Measurements from ENCODE around the gene NUDT3. TPM values are rescaled to one million over a fixed set of nuclear protein-coding genes. Genes with fewer than 3 reads are reported as not detected.

NUDT3 gene
- total and polyA plus RNA-seq, 4 donors = 3.2 to 20.2 (median 9.5) TPM

DNA sequence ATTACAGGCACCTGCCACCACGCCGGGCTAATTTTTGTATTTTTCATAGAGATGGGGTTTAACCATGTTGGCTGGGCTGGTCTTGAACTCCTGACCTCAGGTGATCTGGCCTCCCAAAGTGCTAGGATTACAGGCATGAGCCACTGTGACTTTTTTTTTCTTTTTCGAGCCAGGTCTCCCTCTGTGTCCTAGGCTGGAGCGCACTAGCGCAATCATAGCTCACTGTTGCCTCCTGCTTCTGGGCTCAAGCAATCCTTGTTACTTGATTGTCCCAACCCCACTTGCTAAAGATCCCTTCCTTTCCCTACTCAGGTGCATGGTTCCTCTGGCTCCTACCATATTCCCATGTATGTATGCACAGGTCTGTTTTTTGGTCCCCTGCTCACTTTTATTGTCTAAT, 116.3 kb downstream of the NUDT3 start:
- TF ChIP-seq ATF3 (IDR thresholded peaks at IDR 0.05) (no peak), JUND (IDR thresholded peaks at IDR 0.05) (no peak), TAF1 (conservative IDR thresholded peaks at IDR 0.05) (no peak)
- Histone ChIP-seq H3K9ac (ENCODE audit: low read depth in 1 of 2, low read length in 2 of 2) (no peak overlapping the region), H3K9me3 (ENCODE audit: control insufficient read depth in 4 of 4, low read length in 3 of 4) (no peaks in the 10 kb centered on the region), H3K36me3 (ENCODE audit: control insufficient read depth in 4 of 4, insufficient read depth in 3 of 4, low read depth in 1 of 4, low read length in 3 of 4) (peaks cover 0 to 7% (median 0%) of the 10 kb centered on the region in 4 donors), H3K4me1 (ENCODE audit: control insufficient read depth in 4 of 4, insufficient read depth in 4 of 4, low read length in 3 of 4) (peaks cover 4 to 11% (median 7%) of the 10 kb centered on the region in 4 donors), H3K4me3 (ENCODE audit: low read depth in 1 of 3, low read length in 3 of 3) (no peak overlapping the region), H3K27me3 (ENCODE audit: control insufficient read depth in 4 of 4, insufficient read depth in 4 of 4, low read length in 3 of 4) (no peaks in the 10 kb centered on the region), H3K27ac (ENCODE audit: low read depth in 1 of 2, low read length in 2 of 2) (no peak overlapping the region)
- DNase-seq (ENCODE audit: low spot score) = no peak
- WGBS = 96% methylated on average over 5 of the region's 5 CpGs

GRCh38 chr6:34275128-34275804, 117.2 kb downstream of the NUDT3 start:
- H3K4me3 ChIP-seq (ENCODE audit: low read depth in 1 of 3, low read length in 3 of 3) = no peak overlapping the region
- H3K27me3 ChIP-seq (ENCODE audit: control insufficient read depth in 4 of 4, insufficient read depth in 4 of 4, low read length in 3 of 4) = no peaks in the 10 kb centered on the region
- DNase-seq (ENCODE audit: low spot score) = no peak
- WGBS = 96% methylated on average over 3 of the region's 3 CpGs
- peaks cover 4 to 11% (median 7%) of the 10 kb centered on the region in 4 donors for H3K4me1 ChIP-seq (ENCODE audit: control insufficient read depth in 4 of 4, insufficient read depth in 4 of 4, low read length in 3 of 4)
- H3K9me3 ChIP-seq (ENCODE audit: control insufficient read depth in 4 of 4, low read length in 3 of 4) = no peaks in the 10 kb centered on the region
- no peak for TF ChIP-seq SP1 (IDR thresholded peaks at IDR 0.05)
- TF ChIP-seq FOXA1 (IDR thresholded peaks at IDR 0.05) = no peak
- TF ChIP-seq, protein P1, sequence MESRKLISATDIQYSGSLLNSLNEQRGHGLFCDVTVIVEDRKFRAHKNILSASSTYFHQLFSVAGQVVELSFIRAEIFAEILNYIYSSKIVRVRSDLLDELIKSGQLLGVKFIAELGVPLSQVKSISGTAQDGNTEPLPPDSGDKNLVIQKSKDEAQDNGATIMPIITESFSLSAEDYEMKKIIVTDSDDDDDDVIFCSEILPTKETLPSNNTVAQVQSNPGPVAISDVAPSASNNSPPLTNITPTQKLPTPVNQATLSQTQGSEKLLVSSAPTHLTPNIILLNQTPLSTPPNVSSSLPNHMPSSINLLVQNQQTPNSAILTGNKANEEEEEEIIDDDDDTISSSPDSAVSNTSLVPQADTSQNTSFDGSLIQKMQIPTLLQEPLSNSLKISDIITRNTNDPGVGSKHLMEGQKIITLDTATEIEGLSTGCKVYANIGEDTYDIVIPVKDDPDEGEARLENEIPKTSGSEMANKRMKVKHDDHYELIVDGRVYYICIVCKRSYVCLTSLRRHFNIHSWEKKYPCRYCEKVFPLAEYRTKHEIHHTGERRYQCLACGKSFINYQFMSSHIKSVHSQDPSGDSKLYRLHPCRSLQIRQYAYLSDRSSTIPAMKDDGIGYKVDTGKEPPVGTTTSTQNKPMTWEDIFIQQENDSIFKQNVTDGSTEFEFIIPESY (IDR thresholded peaks at IDR 0.05) = no peak
- TF ChIP-seq MAX (IDR thresholded peaks at IDR 0.05) = no peak
- TF ChIP-seq, protein P2, sequence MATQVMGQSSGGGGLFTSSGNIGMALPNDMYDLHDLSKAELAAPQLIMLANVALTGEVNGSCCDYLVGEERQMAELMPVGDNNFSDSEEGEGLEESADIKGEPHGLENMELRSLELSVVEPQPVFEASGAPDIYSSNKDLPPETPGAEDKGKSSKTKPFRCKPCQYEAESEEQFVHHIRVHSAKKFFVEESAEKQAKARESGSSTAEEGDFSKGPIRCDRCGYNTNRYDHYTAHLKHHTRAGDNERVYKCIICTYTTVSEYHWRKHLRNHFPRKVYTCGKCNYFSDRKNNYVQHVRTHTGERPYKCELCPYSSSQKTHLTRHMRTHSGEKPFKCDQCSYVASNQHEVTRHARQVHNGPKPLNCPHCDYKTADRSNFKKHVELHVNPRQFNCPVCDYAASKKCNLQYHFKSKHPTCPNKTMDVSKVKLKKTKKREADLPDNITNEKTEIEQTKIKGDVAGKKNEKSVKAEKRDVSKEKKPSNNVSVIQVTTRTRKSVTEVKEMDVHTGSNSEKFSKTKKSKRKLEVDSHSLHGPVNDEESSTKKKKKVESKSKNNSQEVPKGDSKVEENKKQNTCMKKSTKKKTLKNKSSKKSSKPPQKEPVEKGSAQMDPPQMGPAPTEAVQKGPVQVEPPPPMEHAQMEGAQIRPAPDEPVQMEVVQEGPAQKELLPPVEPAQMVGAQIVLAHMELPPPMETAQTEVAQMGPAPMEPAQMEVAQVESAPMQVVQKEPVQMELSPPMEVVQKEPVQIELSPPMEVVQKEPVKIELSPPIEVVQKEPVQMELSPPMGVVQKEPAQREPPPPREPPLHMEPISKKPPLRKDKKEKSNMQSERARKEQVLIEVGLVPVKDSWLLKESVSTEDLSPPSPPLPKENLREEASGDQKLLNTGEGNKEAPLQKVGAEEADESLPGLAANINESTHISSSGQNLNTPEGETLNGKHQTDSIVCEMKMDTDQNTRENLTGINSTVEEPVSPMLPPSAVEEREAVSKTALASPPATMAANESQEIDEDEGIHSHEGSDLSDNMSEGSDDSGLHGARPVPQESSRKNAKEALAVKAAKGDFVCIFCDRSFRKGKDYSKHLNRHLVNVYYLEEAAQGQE (IDR thresholded peaks at IDR 0.05) = no peak
- TF ChIP-seq TAF1 (conservative IDR thresholded peaks at IDR 0.05) = no peak
- no peak for TF ChIP-seq RXRA (IDR thresholded peaks at IDR 0.05)
- TF ChIP-seq FOXA2 (IDR thresholded peaks at IDR 0.05) = no peak
- TF ChIP-seq RAD21 (IDR thresholded peaks at IDR 0.05) = no peak
- no peak for TF ChIP-seq CTCF (IDR thresholded peaks at IDR 0.05; ENCODE audit: low read depth, low read length, missing input control)
- no peak overlapping the region for H3K27ac ChIP-seq (ENCODE audit: low read depth in 1 of 2, low read length in 2 of 2)
- no peak overlapping the region for H3K9ac ChIP-seq (ENCODE audit: low read depth in 1 of 2, low read length in 2 of 2)
- peaks cover 0 to 7% (median 0%) of the 10 kb centered on the region in 4 donors for H3K36me3 ChIP-seq (ENCODE audit: control insufficient read depth in 4 of 4, insufficient read depth in 3 of 4, low read depth in 1 of 4, low read length in 3 of 4)
